Urinary bladder (tissue), 4 donors: ENCODE data around the gene TMEM182. TPM values are rescaled to one million over a fixed set of nuclear protein-coding genes. Genes with fewer than 3 reads are reported as not detected.
A peak's percentile ranks its signal among the peaks of the same experiment; 100 is the strongest.

Experiments used
- DNase-seq: peaks from one replicate; pipeline ENCODE4 v3.0.0-alpha.2; 2015; ENCODE audit errors: extremely low spot score
- H3K27ac ChIP-seq: one replicate; pipeline ENCODE4 v1.5.1; 2013; ENCODE audit warnings: low read depth, mild to moderate bottlenecking, moderate library complexity
- H3K36me3 ChIP-seq: one replicate; pipeline ENCODE4 v1.6.1; 2013; ENCODE audit warnings: mild to moderate bottlenecking, moderate library complexity; ENCODE audit not compliant: insufficient read depth
- H3K4me1 ChIP-seq: one replicate; pipeline ENCODE4 v1.6.1; 2013; ENCODE audit warnings: mild to moderate bottlenecking, moderate library complexity; ENCODE audit not compliant: insufficient read depth
- H3K4me3 ChIP-seq: one replicate; pipeline ENCODE4 v1.5.1; 2013; ENCODE audit warnings: low read depth, low read length
- WGBS: extraction: QIAGEN DNeasy Blood & Tissue Kit; methylation state at CpG from one replicate; pipeline ENCODE4 v1.1.7; 2013; 5-methylcytosine and 5-hydroxymethylcytosine counted together
- polyA plus RNA-seq: library from polyadenylated mRNA; stranded (reverse); fragments of 200-250 nt; gene quantifications from one replicate; pipeline ENCODE4 v1.2.3, GENCODE V29; 2013
- total RNA-seq: library from RNA; depleted of rRNA; stranded (reverse); fragments of >200 nt; gene quantifications from one replicate; pipeline ENCODE4 v1.2.3, GENCODE V29; 2014
- donor health status: healthy with polysubstance abuse.
- donor health status: healthy.

TMEM182 gene, protein sequence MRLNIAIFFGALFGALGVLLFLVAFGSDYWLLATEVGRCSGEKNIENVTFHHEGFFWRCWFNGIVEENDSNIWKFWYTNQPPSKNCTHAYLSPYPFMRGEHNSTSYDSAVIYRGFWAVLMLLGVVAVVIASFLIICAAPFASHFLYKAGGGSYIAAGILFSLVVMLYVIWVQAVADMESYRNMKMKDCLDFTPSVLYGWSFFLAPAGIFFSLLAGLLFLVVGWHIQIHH
- total RNA-seq (28.0 TPM), polyA plus RNA-seq (2.0 TPM)

DNA sequence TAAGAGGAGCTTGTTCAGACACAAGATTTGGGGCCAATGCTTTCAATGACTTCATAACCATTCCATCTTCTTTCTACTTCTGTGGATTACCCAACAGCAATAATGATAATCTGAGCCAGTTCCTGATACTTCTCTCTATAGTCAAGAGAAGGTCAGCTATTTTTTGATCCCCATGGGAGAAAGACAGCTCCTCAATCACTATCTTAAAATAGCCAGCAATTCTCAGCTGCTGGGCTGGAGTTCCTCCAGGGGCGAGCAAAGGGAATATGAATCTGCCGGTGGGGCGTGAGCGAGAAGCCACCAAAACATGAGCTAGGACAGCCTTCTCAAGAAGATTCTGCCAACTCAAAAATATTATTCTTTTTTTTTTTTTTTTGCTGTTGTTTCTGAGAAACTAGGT lies at the start of gene TMEM182:
Gene TMEM182 (plus strand): TSS at position 269 of the 400 bp plus-strand sequence. CDS start 187 bp downstream, outside the sequence.
- H3K4me1 ChIP-seq: no peaks in the 10 kb centered on the region
- H3K4me3 ChIP-seq: no peak within 1 kb of the TSS
- H3K27ac ChIP-seq: no peak within 1 kb of the TSS
- H3K36me3 ChIP-seq: no peaks in the 10 kb centered on the region
- WGBS: 88% methylated on average over 4 of the region's 4 CpGs
- no peak for DNase-seq

DNA sequence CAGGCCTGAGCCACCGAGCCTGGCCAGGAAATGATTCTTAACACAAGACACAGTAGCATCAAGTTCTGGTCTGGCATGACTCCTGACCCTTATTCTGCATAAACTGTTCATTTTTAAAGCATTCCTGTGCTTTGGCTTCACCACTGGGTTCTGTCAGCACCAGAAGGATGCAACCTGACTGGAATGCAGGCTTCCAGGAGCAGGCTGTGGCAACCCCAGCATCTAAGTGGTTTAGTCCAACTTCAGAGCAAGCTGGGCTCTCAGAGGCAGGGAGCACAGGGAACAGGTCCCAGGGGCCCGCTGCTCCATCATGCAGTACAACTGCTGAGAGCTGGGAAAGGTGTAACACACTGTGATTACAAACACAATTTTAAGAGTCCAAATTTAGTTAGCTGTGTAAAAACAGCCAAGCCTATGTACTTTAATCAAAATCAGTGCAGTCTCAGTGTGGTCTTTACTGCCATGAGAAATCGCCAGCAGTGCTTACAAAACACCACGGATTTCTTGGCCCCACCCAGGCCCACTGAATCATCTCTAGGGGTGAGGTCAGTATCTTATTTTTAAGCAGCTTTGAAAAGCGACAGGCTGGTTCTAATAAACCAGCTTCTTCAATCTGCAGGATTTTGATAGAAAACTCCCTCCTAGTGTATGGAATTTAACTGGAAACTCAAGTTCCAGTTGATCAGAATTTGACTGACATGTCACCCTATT lies 44.4 kb upstream of the TMEM182 start:
- Histone ChIP-seq H3K36me3 (no peaks in the 10 kb centered on the region), H3K4me1 (no peaks in the 10 kb centered on the region), H3K27ac (no peak overlapping the region), H3K4me3 (no peak overlapping the region)
- WGBS: 66% methylated on average over 5 of the region's 5 CpGs
- DNase-seq: no peak

GRCh38 chr2:102718387-102719316 lies 43.2 kb upstream of the TMEM182 start:
- Histone ChIP-seq H3K4me3 (no peak overlapping the region), H3K4me1 (no peaks in the 10 kb centered on the region), H3K36me3 (no peaks in the 10 kb centered on the region), H3K27ac (no peak overlapping the region)
- no peak for DNase-seq
- 97% methylated on average over 26 of the region's 26 CpGs for WGBS

DNA sequence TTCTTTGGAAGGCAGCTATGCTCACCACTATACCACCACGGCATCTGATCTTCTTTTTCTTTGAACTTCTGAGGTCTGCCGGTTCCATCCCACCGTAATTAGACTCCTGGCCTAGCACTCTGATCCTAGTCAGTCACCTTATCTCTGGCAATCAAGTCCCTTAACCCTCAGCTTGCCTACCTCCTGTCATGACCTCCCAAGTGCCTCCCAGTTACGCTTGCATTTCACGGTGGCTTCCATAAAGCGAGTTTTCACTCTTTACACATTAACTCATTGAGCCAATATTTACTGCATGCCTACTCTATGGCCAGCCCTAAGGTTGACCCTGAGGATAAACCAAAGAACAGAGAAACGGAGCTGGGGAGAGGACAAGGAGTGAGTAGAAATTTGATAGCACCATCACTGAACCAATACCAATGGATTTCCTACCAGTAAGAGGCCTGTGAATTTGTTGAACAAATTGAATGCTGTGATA lies 37.8 kb upstream of the TMEM182 start:
- no peak overlapping the region for H3K4me3 ChIP-seq
- no peaks in the 10 kb centered on the region for H3K4me1 ChIP-seq
- no peak overlapping the region for H3K27ac ChIP-seq
- H3K36me3 ChIP-seq: no peaks in the 10 kb centered on the region
- WGBS: 62% methylated on average over 7 of the region's 7 CpGs
- DNase-seq: no peak

GRCh38 chr2:102724553-102724952 lies 37.3 kb upstream of the TMEM182 start:
- no peak for DNase-seq
- Histone ChIP-seq H3K4me1 (no peaks in the 10 kb centered on the region), H3K4me3 (no peak overlapping the region), H3K27ac (no peak overlapping the region), H3K36me3 (no peaks in the 10 kb centered on the region)
- WGBS: 91% methylated on average over 10 of the region's 10 CpGs

GRCh38 chr2:102726128-102727087 lies 35.4 kb upstream of the TMEM182 start:
- DNase-seq: no peak
- WGBS: 77% methylated on average over 15 of the region's 15 CpGs
- Histone ChIP-seq H3K4me1 (no peaks in the 10 kb centered on the region), H3K27ac (no peak overlapping the region), H3K36me3 (no peaks in the 10 kb centered on the region), H3K4me3 (no peak overlapping the region)

DNA sequence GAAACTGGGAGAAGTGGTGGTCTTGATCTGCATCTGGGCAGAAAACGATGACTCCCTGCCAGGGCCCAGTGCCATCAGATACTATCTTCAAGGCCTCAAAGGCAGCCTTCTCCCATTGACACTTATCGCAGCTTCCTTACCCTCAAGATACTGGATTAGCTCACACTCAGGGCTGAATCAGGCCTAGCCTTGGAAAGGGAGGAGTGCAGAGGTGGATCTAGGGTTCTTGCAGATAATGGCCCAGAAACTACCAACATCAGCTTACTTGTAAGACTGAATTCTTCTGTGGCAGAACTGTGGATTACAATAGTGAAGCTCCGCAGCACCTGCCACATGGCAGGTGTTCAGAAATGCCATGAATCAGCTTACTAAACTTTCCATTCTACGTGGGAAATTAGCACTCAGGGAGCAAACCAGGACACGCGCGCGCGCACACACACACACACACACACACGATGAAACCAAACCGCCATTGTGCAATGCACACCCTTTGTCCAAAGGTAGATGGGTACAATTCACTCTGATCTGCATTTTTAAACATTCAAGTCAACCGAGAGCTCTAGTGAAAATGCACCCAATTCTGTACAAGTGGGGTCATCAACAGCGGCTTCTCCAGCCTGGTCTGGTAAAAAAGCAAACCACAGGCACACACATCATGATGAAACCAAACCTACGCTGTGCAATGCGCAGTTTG lies 26.3 kb upstream of the TMEM182 start:
- no peaks in the 10 kb centered on the region for H3K36me3 ChIP-seq
- H3K27ac ChIP-seq: no peak overlapping the region
- no peak for DNase-seq
- H3K4me1 ChIP-seq: peaks cover 2% of the 10 kb centered on the region
- H3K4me3 ChIP-seq: peak overlapping the region; percentile 82
- 73% methylated on average over 15 of the region's 15 CpGs for WGBS

- no peak for DNase-seq
- WGBS: 22% methylated on average over 6 of the region's 6 CpGs
- no peak overlapping the region for H3K27ac ChIP-seq
- no peaks in the 10 kb centered on the region for H3K36me3 ChIP-seq
- peaks cover 2% of the 10 kb centered on the region for H3K4me1 ChIP-seq
- H3K4me3 ChIP-seq: peak overlapping the region; percentile 82
These were observed 25.8 kb upstream of the TMEM182 start for GRCh38 chr2:102736110-102736409.

GRCh38 chr2:102736410-102737409 lies 25.1 kb upstream of the TMEM182 start:
- peak overlapping the region; percentile 77 for H3K27ac ChIP-seq
- H3K4me3 ChIP-seq: peak overlapping the region; percentile 82
- H3K36me3 ChIP-seq: no peaks in the 10 kb centered on the region
- peaks cover 2% of the 10 kb centered on the region for H3K4me1 ChIP-seq
- under 1% methylated on average over 52 of the region's 52 CpGs for WGBS
- no peak for DNase-seq

GRCh38 chr2:102737431-102737830 lies 24.4 kb upstream of the TMEM182 start:
- H3K4me3 ChIP-seq: no peak overlapping the region
- peaks cover 2% of the 10 kb centered on the region for H3K4me1 ChIP-seq
- H3K27ac ChIP-seq: no peak overlapping the region
- DNase-seq: no peak
- WGBS: 41% methylated on average over 1 of the region's 1 CpG
- H3K36me3 ChIP-seq: no peaks in the 10 kb centered on the region

- DNase-seq: no peak
- no peaks in the 10 kb centered on the region for H3K36me3 ChIP-seq
- no peak overlapping the region for H3K27ac ChIP-seq
- H3K4me1 ChIP-seq: no peaks in the 10 kb centered on the region
- WGBS: 91% methylated on average over 3 of the region's 3 CpGs
- no peak overlapping the region for H3K4me3 ChIP-seq
These were observed 18.6 kb upstream of the TMEM182 start for GRCh38 chr2:102743259-102743658.
